ENCODE results near the gene FREM1. TPM values are rescaled to one million over a fixed set of nuclear protein-coding genes. Genes with fewer than 3 reads are reported as not detected.

FREM1 gene
- total RNA-seq, 2 donors from 2014 or later: 8.6 to 21.0 TPM

GRCh38 chr9:14882090-14882489 is 28.1 kb downstream of the FREM1 start:
- Histone ChIP-seq H3K4me1 (ENCODE audit: control insufficient read depth, insufficient read depth, low read length) (no peaks in the 10 kb centered on the region), H3K27me3 (ENCODE audit: control insufficient read depth, insufficient read depth, low read length, poor library complexity, severe bottlenecking) (no peaks in the 10 kb centered on the region), H3K4me3 (ENCODE audit: low read length) (no peak overlapping the region), H3K36me3 (ENCODE audit: control insufficient read depth, insufficient read depth, low read length) (no peaks in the 10 kb centered on the region), H3K27ac (ENCODE audit: low read depth, low read length) (no peak overlapping the region), H3K9ac (ENCODE audit: extremely low read depth, low read length, poor library complexity, severe bottlenecking) (no peak overlapping the region), H3K9me3 (ENCODE audit: control insufficient read depth, low read length) (peaks cover 3% of the 10 kb centered on the region)
- DNase-seq: no peak
- 100% methylated on average over 1 of the region's 1 CpG; no CpG with 5 or more reads in 1 of the 2 experiments for WGBS, 2 experiments (ENCODE audit: insufficient coverage in 1 of 2, insufficient read length in 1 of 2)
- H3K4me1 Mint-ChIP-seq: peaks cover 4% of the 10 kb centered on the region
- TF ChIP-seq, protein P1, sequence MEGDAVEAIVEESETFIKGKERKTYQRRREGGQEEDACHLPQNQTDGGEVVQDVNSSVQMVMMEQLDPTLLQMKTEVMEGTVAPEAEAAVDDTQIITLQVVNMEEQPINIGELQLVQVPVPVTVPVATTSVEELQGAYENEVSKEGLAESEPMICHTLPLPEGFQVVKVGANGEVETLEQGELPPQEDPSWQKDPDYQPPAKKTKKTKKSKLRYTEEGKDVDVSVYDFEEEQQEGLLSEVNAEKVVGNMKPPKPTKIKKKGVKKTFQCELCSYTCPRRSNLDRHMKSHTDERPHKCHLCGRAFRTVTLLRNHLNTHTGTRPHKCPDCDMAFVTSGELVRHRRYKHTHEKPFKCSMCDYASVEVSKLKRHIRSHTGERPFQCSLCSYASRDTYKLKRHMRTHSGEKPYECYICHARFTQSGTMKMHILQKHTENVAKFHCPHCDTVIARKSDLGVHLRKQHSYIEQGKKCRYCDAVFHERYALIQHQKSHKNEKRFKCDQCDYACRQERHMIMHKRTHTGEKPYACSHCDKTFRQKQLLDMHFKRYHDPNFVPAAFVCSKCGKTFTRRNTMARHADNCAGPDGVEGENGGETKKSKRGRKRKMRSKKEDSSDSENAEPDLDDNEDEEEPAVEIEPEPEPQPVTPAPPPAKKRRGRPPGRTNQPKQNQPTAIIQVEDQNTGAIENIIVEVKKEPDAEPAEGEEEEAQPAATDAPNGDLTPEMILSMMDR (conservative IDR thresholded peaks at IDR 0.05): no peak
- H3K27ac Mint-ChIP-seq: no peak overlapping the region
- H3K4me3 Mint-ChIP-seq: no peak overlapping the region
- peaks cover 4% of the 10 kb centered on the region for H3K9me3 Mint-ChIP-seq
- peaks cover 2% of the 10 kb centered on the region for H3K36me3 Mint-ChIP-seq (ENCODE audit: low read depth)
- H3K27me3 Mint-ChIP-seq (ENCODE audit: insufficient read depth): no peaks in the 10 kb centered on the region

GRCh38 chr9:14881006-14881405 is 29.2 kb downstream of the FREM1 start:
- H3K9ac ChIP-seq (ENCODE audit: extremely low read depth, low read length, poor library complexity, severe bottlenecking): no peak overlapping the region
- H3K4me3 Mint-ChIP-seq: no peak overlapping the region
- H3K27ac Mint-ChIP-seq: no peak overlapping the region
- H3K36me3 Mint-ChIP-seq (ENCODE audit: low read depth): peaks cover 10% of the 10 kb centered on the region
- TF ChIP-seq, protein P1 (conservative IDR thresholded peaks at IDR 0.05): no peak
- H3K27me3 ChIP-seq (ENCODE audit: control insufficient read depth, insufficient read depth, low read length, poor library complexity, severe bottlenecking): no peaks in the 10 kb centered on the region
- peaks cover 3% of the 10 kb centered on the region for H3K4me1 Mint-ChIP-seq
- no peak for DNase-seq
- H3K27ac ChIP-seq (ENCODE audit: low read depth, low read length): no peak overlapping the region
- H3K4me3 ChIP-seq (ENCODE audit: low read length): no peak overlapping the region
- peaks cover 10% of the 10 kb centered on the region for H3K9me3 ChIP-seq (ENCODE audit: control insufficient read depth, low read length)
- H3K36me3 ChIP-seq (ENCODE audit: control insufficient read depth, insufficient read depth, low read length): no peaks in the 10 kb centered on the region
- no peaks in the 10 kb centered on the region for H3K4me1 ChIP-seq (ENCODE audit: control insufficient read depth, insufficient read depth, low read length)
- WGBS, 2 experiments (ENCODE audit: insufficient coverage in 1 of 2, insufficient read length in 1 of 2): 75 to 86% methylated on average over 3 to 4 of the region's 4 CpGs
- H3K9me3 Mint-ChIP-seq: peaks cover 12% of the 10 kb centered on the region
- H3K27me3 Mint-ChIP-seq (ENCODE audit: insufficient read depth): no peaks in the 10 kb centered on the region

DNA sequence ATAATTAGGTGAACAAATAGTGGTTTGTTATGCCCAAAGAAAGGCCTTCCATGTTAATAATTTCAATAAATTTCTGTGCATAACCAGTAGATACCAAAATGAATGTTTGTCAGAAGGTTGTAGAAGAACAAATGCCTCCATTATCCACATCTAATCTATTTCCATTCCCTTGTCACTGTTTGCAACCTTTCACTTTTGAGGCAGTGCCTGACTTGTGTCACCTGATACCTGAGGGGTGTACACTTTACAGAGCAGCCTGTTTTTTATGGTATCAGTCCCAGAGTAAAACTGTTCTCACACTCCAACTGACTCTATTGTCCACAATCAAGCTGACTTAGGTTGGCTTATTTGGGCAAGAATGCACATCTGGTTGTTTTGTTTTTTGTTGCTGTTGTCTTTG is 40.1 kb downstream of the FREM1 start:
- DNase-seq: no peak
- Histone ChIP-seq H3K4me3 (ENCODE audit: low read length) (no peak overlapping the region), H3K9me3 (ENCODE audit: control insufficient read depth, low read length) (no peaks in the 10 kb centered on the region), H3K4me1 (ENCODE audit: control insufficient read depth, insufficient read depth, low read length) (peaks cover 3% of the 10 kb centered on the region), H3K27ac (ENCODE audit: low read depth, low read length) (peak overlapping the region; percentile 36), H3K36me3 (ENCODE audit: control insufficient read depth, insufficient read depth, low read length) (no peaks in the 10 kb centered on the region), H3K27me3 (ENCODE audit: control insufficient read depth, insufficient read depth, low read length, poor library complexity, severe bottlenecking) (no peaks in the 10 kb centered on the region), H3K9ac (ENCODE audit: extremely low read depth, low read length, poor library complexity, severe bottlenecking) (no peak overlapping the region)
- Mint-ChIP-seq H3K4me1 (peaks cover 11% of the 10 kb centered on the region), H3K4me3 (no peak overlapping the region), H3K27me3 (ENCODE audit: insufficient read depth) (no peaks in the 10 kb centered on the region), H3K27ac (no peak overlapping the region), H3K36me3 (ENCODE audit: low read depth) (no peaks in the 10 kb centered on the region), H3K9me3 (peaks cover 10% of the 10 kb centered on the region)
- TF ChIP-seq, protein P1 (conservative IDR thresholded peaks at IDR 0.05): no peak
